Left lung (tissue), 10 donors: ENCODE data around the gene BCAS1. TPM values are rescaled to one million over a fixed set of nuclear protein-coding genes. Genes with fewer than 3 reads are reported as not detected.

Source experiments
- ATAC-seq: fragments of 200-7000 bp; cut with Tn5 transposase; one replicate; pipeline ENCODE4 v1.9.1; 2020; ENCODE audit warnings: moderate library complexity
- DNase-seq, 4 donors: peaks; one replicate each; pipeline ENCODE4 v3.0.0-alpha.2; 2013 to 2020
- H3K27ac ChIP-seq, 2 donors: fragments of 200-600 bp; sonication (generic) in 1 of 2; one replicate each; pipeline versions ENCODE4 v1.5.0 to v1.8.0; 2020 to 2021
- H3K27me3 ChIP-seq, 2 donors: fragments of 200-600 bp; sonication (generic) in 1 of 2; one replicate each; pipeline versions ENCODE4 v1.5.0 to v1.8.0; 2020 to 2021
- H3K36me3 ChIP-seq, 2 donors: fragments of 200-600 bp; sonication (generic) in 1 of 2; one replicate each; pipeline versions ENCODE4 v1.5.0 to v1.8.0; 2020 to 2021
- H3K4me1 ChIP-seq, 2 donors: fragments of 200-600 bp; one replicate each; pipeline ENCODE4 v1.8.0; 2021
- H3K4me3 ChIP-seq, 2 donors: fragments of 200-600 bp; sonication (generic) in 1 of 2; one replicate each; pipeline versions ENCODE4 v1.5.0 to v1.8.0; 2020 to 2021; ENCODE audit warnings: mild to moderate bottlenecking in 1 of 2
- H3K9me3 ChIP-seq, 2 donors: fragments of 200-600 bp; sonication (generic) in 1 of 2; one replicate each; pipeline versions ENCODE4 v1.5.0 to v1.8.0; 2020 to 2021
- intact Hi-C, 2 donors: fragments of 100-400 bp; cut with DNase I; formaldehyde crosslinking; loops; one replicate each; pipeline versions ENCODE4 v1.11.2 to v1.14.2; 2022
- polyA plus RNA-seq, 6 donors: library from polyadenylated mRNA; unstranded; fragments of 120-200 nt; gene quantifications; one replicate each; pipeline ENCODE4 v1.2.1, GENCODE V29; 2013; ENCODE audit not compliant: insufficient read length in 6 of 6
- total RNA-seq, 2 donors: library from RNA; stranded (reverse); fragmentation: NEBNext Ultra II Directional; extraction: Animal tissue kit (Norgen Biotek cat#: 25700); gene quantifications; one replicate each; pipeline ENCODE4 v1.2.1, GENCODE V29; 2021
- TF ChIP-seq, protein P1 (sequence below), 2 donors: fragments of 200-600 bp; sonication (generic) in 1 of 2; IDR thresholded peaks; one replicate each; pipeline versions ENCODE4 v1.5.0 to v1.8.0; 2021; ENCODE audit warnings: antibody characterized with exemption in 2 of 2
- donor health status: DM: no; HTN: yes; CAD: no.
- donor health status: DM: no; HTN: no; CAD: no.

The BCAS1 gene
- total and polyA plus RNA-seq, 8 donors: 0.44 to 1.6 (median 0.81) TPM

- Histone ChIP-seq H3K9me3 (no peaks in the 10 kb centered on the region), H3K36me3 (no peaks in the 10 kb centered on the region), H3K27me3 (no peaks in the 10 kb centered on the region), H3K4me1 (peaks cover 12 to 50% of the 10 kb centered on the region in 2 donors), H3K4me3 (no peak overlapping the region), H3K27ac (no peak overlapping the region)
- TF ChIP-seq, protein P1, sequence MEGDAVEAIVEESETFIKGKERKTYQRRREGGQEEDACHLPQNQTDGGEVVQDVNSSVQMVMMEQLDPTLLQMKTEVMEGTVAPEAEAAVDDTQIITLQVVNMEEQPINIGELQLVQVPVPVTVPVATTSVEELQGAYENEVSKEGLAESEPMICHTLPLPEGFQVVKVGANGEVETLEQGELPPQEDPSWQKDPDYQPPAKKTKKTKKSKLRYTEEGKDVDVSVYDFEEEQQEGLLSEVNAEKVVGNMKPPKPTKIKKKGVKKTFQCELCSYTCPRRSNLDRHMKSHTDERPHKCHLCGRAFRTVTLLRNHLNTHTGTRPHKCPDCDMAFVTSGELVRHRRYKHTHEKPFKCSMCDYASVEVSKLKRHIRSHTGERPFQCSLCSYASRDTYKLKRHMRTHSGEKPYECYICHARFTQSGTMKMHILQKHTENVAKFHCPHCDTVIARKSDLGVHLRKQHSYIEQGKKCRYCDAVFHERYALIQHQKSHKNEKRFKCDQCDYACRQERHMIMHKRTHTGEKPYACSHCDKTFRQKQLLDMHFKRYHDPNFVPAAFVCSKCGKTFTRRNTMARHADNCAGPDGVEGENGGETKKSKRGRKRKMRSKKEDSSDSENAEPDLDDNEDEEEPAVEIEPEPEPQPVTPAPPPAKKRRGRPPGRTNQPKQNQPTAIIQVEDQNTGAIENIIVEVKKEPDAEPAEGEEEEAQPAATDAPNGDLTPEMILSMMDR (IDR thresholded peaks at IDR 0.05): no peak
- intact Hi-C loops: no loop called here
- ATAC-seq (no peak), DNase-seq (no peak)
Observed at GRCh38 chr20:53942472-53942816, 128.0 kb downstream of the BCAS1 start.

GRCh38 chr20:53941680-53942471 is 128.5 kb downstream of the BCAS1 start:
- TF ChIP-seq, protein P1 (IDR thresholded peaks at IDR 0.05): no peak
- intact Hi-C loops: no loop called here
- no peak overlapping the region for H3K4me3 ChIP-seq
- no peaks in the 10 kb centered on the region for H3K9me3 ChIP-seq
- ATAC-seq: no peak
- H3K4me1 ChIP-seq: peaks cover 12 to 53% of the 10 kb centered on the region in 2 donors
- no peaks in the 10 kb centered on the region for H3K27me3 ChIP-seq
- DNase-seq: peak in 1 of 4 donors; percentile 64
- H3K27ac ChIP-seq: peak overlapping the region in 1 of 2 donors; percentile 60
- H3K36me3 ChIP-seq: no peaks in the 10 kb centered on the region

- ATAC-seq (peak; percentile 31), DNase-seq (peak in 1 of 4 donors; percentile 62)
- H3K4me1 ChIP-seq: peaks cover 12 to 53% of the 10 kb centered on the region in 2 donors
- H3K4me3 ChIP-seq: no peak overlapping the region
- intact Hi-C loops: no loop called here
- no peaks in the 10 kb centered on the region for H3K27me3 ChIP-seq
- peak overlapping the region; percentile 60 to 68 for H3K27ac ChIP-seq
- no peaks in the 10 kb centered on the region for H3K36me3 ChIP-seq
- TF ChIP-seq, protein P1 (IDR thresholded peaks at IDR 0.05): no peak
- no peaks in the 10 kb centered on the region for H3K9me3 ChIP-seq
Observed at GRCh38 chr20:53940907-53941545, 129.4 kb downstream of the BCAS1 start.

- no peaks in the 10 kb centered on the region for H3K9me3 ChIP-seq
- TF ChIP-seq, protein P1 (IDR thresholded peaks at IDR 0.05): no peak
- no peak overlapping the region for H3K4me3 ChIP-seq
- H3K27ac ChIP-seq: peak overlapping the region; percentile 60 to 68
- H3K36me3 ChIP-seq: no peaks in the 10 kb centered on the region
- DNase-seq (no peak), ATAC-seq (no peak)
- intact Hi-C loops: no loop called here
- H3K27me3 ChIP-seq: no peaks in the 10 kb centered on the region
- peaks cover 12 to 57% of the 10 kb centered on the region in 2 donors for H3K4me1 ChIP-seq
Observed at GRCh38 chr20:53940360-53940702, 130.1 kb downstream of the BCAS1 start.
